GM19452 (cell line): Measurements from ENCODE around the gene SYF2.

Experiments
- ATAC-seq: cut with Tn5 transposase; IDR thresholded peaks from one replicate; pipeline ENCODE4 v1.9.1; 2021; ENCODE audit not compliant: unreplicated experiment

Gene SYF2

GRCh38 chr1:25185409-25186160, 46.7 kb downstream of the SYF2 start:
- ATAC-seq: no peak

GRCh38 chr1:25184001-25184762, 48.1 kb downstream of the SYF2 start:
- no peak for ATAC-seq

DNA sequence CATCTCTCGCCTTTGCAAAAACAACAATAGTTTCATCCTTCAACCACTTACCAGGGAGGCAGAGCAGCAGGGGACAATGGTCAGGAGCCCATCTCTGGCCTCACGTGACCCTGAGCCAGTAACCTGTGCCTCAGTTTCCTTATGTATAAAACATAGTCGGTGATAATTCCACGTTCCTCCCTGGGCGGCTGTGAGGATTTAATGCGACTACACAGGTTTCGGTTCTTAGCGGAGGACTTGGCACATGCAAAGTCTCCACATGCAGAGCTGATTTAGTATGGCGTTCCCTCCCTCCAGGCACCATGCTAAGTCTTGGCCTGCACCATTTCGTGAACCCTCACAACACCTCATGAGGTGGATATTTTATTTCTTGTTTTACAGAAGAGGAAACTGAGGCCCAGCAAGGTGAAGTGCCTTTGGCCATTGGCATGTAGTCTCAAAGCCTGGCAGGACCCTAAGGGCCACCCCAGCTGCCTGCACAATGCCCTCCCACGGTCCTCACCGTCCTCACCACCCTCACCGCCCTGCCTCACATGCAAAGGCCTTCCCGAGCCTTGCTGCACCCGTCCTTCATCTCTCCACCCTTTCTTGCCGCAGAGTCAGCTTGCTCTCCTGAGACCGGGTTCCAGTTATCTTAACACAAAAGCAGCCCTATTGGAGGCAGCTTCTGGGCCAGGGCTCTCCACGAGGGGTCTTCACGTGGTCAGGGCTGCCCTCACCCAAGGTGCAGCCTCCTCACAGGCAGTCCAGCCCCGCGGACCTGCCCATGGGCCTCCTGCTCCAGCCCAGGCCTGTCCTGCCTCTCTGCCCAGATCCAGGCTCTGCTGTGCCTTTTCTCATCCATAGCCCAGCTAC, 48.9 kb downstream of the SYF2 start:
- ATAC-seq: no peak

DNA sequence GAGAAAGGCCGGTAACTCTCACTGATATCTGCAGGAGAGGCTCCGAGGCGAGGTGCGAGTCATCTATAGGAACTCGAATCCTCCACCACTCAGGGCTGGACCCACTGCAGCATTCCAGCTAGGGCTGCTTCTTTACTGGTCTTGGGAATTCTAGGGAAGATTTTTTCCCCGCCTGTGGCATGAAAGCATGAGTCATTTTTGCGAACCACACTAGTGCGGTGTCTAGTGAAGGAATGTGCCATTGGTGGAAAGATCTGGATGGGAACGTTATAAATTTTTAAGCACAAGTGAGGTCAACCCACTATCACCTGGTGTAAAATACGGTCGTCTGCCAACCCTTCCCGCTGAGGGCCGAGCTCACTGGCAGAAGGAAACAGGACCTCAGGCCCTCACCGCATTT, 49.7 kb downstream of the SYF2 start:
- no peak for ATAC-seq

DNA sequence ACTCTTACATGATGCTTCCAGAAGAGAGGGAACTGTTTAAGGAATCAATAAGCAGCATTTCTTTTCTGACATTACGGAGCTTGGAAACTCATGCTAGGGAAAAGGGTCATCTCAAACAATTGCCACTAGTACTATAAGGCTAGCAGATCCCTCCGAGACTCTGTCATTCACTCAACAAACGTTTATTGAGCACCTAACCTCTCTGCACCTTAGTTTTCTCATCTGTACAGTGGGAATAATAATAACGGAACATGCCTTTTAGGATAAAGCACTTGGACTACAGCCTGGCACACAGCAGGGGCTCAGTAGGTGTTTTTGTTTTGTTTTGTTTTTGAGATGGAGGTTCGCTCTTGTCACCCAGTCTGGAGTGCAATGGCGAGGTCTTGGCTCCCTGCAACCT, 51.3 kb downstream of the SYF2 start:
- no peak for ATAC-seq

DNA sequence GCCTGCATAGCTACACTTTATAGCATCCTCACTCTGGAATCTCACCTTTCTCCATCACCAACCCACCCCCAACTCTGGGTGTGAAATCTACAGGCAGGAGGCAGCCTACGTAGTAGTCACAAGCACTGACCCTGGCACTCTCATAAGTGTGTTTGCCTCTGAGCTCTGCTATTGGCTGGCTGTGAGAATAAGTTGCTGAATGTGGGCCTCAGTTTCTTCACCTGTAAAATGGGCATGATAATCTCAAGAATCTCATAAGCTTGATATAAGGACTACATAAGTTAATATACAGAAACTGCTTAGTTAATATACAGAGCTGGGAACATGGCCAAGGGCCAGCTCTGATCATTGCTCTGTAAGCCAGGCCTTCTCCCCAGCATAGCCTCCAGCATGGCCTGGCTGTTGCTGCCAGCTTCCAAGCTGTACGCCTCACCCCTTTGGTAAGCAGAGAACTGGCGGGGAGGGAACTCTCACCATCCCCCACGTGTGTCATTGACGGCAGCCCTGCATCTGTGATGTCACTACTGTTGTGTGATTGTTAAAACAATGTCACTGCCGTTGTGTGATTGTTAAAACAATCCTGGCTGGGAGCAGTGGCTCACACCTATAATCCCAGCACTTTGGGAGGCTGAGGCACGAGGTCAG, 53.3 kb downstream of the SYF2 start:
- no peak for ATAC-seq

DNA sequence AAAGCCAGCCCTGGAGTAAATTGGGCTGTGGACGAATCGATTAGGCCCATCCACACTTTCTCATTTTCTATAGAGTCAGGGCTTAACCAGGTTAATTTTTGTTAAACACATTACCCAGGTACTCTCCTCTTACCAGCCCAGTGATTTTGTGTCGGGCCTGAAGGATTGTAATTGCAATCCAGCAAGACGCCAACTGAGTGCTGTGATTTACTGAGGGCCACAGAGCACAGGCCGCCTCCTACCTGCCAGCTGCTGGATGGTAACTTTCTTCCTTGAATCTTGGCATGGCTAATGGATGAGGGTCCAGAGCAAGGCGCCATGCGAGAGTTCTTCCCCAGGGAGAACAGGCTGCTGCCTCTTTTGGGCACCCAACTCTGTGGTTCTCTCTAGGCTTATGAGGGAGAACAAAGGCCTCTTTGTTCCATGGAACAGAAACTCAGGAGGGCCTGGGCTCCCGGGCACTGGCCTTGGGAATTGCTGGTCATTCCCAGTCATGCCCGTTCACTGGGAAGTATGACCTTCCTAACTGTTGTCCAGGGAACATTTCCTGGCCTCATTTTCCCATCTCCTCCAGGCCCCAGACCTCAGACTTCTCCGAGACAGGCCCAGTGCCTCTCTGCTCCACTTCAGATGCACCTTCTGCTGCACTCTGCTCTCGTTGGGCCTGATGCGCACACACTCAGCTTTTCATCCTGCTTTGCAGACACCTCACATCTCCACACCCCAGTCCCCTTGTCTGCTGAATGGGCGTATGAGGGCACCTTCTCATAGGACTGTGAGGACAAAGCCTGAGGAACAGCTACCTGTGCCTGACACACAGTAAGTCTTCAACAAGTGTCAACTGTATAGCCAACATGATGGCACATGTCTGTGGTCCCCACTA, 57.3 kb downstream of the SYF2 start:
- ATAC-seq: no peak

DNA sequence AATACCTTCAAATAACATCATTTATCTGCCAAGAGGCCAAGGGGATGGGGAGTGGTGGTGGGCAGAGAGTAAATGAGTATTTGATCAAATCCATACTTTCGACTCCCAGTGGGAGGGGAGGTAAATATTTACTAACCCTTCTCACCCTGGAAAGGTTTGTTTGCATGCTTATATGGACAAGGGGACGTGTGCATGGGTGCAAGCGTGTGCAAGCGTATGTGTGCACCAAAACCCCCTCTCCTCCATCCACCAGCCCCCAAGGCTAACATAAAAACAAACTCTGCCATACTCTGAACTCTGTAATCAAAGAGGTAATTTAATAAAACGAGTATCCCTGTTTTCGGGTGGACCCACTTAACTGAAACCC, 58.0 kb downstream of the SYF2 start:
- ATAC-seq: no peak

- no peak for ATAC-seq
Measured at GRCh38 chr1:25173809-25174340, 58.4 kb downstream of the SYF2 start.
